ENCODE results near the gene MYRIP. TPM values are rescaled to one million over a fixed set of nuclear protein-coding genes. Genes with fewer than 3 reads are reported as not detected.

The MYRIP gene
- total and polyA plus RNA-seq, 8 donors: 0.29 to 1.9 (median 0.57) TPM

GRCh38 chr3:40179016-40179415, 369.6 kb downstream of the MYRIP start:
- intact Hi-C loops (cut with DNase I): no loop called here
- Histone ChIP-seq H3K4me3 (no peak overlapping the region), H3K4me1 (no peaks in the 10 kb centered on the region), H3K27ac (no peak overlapping the region), H3K36me3 (no peaks in the 10 kb centered on the region), H3K27me3 (no peaks in the 10 kb centered on the region), H3K9me3 (no peaks in the 10 kb centered on the region)
- peak; percentile 90 for ATAC-seq
- DNase-seq: peak in 3 of 4 donors; percentile 31 to 62 (median 52)
- TF ChIP-seq, protein P1, sequence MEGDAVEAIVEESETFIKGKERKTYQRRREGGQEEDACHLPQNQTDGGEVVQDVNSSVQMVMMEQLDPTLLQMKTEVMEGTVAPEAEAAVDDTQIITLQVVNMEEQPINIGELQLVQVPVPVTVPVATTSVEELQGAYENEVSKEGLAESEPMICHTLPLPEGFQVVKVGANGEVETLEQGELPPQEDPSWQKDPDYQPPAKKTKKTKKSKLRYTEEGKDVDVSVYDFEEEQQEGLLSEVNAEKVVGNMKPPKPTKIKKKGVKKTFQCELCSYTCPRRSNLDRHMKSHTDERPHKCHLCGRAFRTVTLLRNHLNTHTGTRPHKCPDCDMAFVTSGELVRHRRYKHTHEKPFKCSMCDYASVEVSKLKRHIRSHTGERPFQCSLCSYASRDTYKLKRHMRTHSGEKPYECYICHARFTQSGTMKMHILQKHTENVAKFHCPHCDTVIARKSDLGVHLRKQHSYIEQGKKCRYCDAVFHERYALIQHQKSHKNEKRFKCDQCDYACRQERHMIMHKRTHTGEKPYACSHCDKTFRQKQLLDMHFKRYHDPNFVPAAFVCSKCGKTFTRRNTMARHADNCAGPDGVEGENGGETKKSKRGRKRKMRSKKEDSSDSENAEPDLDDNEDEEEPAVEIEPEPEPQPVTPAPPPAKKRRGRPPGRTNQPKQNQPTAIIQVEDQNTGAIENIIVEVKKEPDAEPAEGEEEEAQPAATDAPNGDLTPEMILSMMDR (IDR thresholded peaks at IDR 0.05): peak; percentile 55 to 61

- Histone ChIP-seq H3K27ac (no peak overlapping the region), H3K9me3 (no peaks in the 10 kb centered on the region), H3K4me1 (no peaks in the 10 kb centered on the region), H3K4me3 (no peak overlapping the region), H3K36me3 (no peaks in the 10 kb centered on the region), H3K27me3 (no peaks in the 10 kb centered on the region)
- intact Hi-C loops (cut with DNase I): no loop called here
- ATAC-seq: no peak
- TF ChIP-seq, protein P1 (IDR thresholded peaks at IDR 0.05): no peak
- DNase-seq: no peak
Observed at GRCh38 chr3:40181182-40181581, 371.8 kb downstream of the MYRIP start.

DNA sequence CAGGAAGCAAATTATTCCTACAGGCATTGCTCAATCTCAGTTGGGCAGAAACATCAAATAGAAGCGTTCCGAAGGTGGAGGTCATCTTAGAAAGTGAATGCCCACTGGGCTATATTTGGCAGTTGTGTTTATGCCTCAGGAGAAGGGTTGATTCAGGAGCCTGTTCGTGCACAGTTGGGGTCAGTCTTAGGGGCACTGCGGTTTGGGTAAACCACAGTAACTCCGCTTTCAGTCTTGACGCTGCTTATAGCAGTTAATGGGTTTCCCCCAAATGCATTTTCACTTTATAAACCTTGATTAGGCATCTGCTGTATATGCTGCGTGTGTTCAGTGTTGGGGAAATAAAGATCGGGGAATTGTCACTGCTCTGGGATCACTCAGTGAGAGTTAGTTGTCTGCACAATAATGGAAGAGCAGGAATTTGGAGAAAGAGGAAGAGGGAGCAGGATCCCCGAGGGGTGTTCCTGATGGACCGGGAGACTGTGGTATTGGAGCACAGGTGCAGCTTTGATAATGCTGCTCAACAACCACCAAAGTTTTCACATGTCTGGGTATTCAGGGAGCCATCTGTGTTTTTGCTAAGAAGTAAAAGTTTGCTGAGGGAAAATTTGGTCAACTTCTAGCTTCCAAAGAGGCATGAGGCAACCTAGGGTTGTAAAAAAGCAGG, 375.8 kb downstream of the MYRIP start:
- Histone ChIP-seq H3K9me3 (no peaks in the 10 kb centered on the region), H3K4me1 (no peaks in the 10 kb centered on the region), H3K27ac (no peak overlapping the region), H3K36me3 (no peaks in the 10 kb centered on the region), H3K27me3 (no peaks in the 10 kb centered on the region), H3K4me3 (no peak overlapping the region)
- DNase-seq (no peak), ATAC-seq (no peak)
- TF ChIP-seq, protein P1 (IDR thresholded peaks at IDR 0.05): no peak
- intact Hi-C loops (cut with DNase I): no loop called here

GRCh38 chr3:40186508-40186907, 377.1 kb downstream of the MYRIP start:
- TF ChIP-seq, protein P1 (IDR thresholded peaks at IDR 0.05): no peak
- DNase-seq: no peak
- Histone ChIP-seq H3K27ac (no peak overlapping the region), H3K36me3 (no peaks in the 10 kb centered on the region), H3K27me3 (no peaks in the 10 kb centered on the region), H3K4me3 (no peak overlapping the region), H3K4me1 (no peaks in the 10 kb centered on the region), H3K9me3 (no peaks in the 10 kb centered on the region)
- ATAC-seq: no peak
- intact Hi-C loops (cut with DNase I): no loop called here

DNA sequence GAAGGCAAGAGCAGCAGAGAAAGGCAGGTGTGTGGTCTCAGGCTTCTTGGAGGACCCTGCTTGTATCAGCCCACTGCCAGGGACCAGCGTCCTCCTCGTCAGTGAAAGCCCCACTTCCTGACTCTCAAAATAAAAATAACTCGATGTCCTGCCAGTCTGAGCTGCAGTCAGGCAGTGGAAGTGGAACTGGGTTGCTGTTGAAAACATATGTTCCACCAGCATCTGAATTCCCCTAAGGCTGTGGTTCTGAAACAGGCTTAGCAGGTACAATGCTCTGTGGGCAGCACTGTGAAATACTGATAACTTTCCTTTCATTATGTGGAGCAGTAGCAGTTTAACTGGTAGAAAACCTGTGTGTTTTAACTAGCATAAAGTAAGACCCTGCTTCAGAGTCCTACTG, 378.5 kb downstream of the MYRIP start:
- no peaks in the 10 kb centered on the region for H3K36me3 ChIP-seq
- TF ChIP-seq, protein P1 (IDR thresholded peaks at IDR 0.05): no peak
- DNase-seq (no peak), ATAC-seq (no peak)
- no peaks in the 10 kb centered on the region for H3K4me1 ChIP-seq
- H3K4me3 ChIP-seq: no peak overlapping the region
- no peaks in the 10 kb centered on the region for H3K27me3 ChIP-seq
- intact Hi-C loops (cut with DNase I): no loop called here
- H3K9me3 ChIP-seq: no peaks in the 10 kb centered on the region
- no peak overlapping the region for H3K27ac ChIP-seq
